Measurements from ENCODE around the gene MID1. TPM values are rescaled to one million over a fixed set of nuclear protein-coding genes. Genes with fewer than 3 reads are reported as not detected.
A peak's percentile ranks its signal among the peaks of the same experiment; 100 is the strongest.

Gene MID1, protein sequence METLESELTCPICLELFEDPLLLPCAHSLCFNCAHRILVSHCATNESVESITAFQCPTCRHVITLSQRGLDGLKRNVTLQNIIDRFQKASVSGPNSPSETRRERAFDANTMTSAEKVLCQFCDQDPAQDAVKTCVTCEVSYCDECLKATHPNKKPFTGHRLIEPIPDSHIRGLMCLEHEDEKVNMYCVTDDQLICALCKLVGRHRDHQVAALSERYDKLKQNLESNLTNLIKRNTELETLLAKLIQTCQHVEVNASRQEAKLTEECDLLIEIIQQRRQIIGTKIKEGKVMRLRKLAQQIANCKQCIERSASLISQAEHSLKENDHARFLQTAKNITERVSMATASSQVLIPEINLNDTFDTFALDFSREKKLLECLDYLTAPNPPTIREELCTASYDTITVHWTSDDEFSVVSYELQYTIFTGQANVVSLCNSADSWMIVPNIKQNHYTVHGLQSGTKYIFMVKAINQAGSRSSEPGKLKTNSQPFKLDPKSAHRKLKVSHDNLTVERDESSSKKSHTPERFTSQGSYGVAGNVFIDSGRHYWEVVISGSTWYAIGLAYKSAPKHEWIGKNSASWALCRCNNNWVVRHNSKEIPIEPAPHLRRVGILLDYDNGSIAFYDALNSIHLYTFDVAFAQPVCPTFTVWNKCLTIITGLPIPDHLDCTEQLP
- total RNA-seq, result 29.7 and 32.5 TPM in 2 replicates
- long read RNA-seq, full-length matches to known transcripts, result 31 of 129 reads
- long read RNA-seq, partial matches to known transcripts, result 76 of 129 reads
- long read RNA-seq, other reads (novel, unspliced or antisense), result 22 of 129 reads

DNA sequence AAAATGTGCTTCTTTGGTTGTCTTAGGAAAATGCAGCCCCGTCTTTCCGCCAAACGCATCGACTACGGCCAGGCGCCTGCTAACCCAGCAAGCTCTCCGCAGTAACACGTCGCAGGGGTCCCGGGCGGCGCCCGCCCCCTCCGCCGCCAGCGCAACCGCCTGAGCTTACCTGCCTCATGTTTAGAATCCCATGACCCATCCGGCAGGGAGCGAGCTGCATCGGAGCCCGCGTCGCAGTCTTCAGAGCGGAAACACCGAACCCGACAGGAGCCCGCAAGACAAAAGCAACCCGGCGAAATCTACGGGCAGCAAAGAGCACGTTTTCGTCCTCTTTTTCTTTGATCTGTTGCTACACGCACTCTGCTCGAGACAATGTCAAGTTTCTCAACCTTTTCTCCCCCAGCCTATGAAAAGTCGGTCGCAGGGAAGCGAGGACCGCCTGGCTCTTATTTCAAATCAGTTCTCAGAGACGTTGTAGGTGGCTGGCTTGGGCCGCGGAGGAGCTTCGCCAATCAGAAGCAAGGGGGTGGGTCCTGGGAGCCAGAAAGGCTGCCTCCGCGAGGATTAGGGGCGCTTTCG is at the start of gene MID1:
Gene MID1, minus strand, starts transcription at position 465 of the 579 bp plus-strand sequence. CDS start 53,038 bp downstream, outside the sequence.
- peaks cover 28% of the 10 kb centered on the region for H3K4me1 Mint-ChIP-seq (ENCODE audit: low read depth)
- H3K27ac Mint-ChIP-seq, result peak within 1 kb of the TSS; percentile 97
- H3K36me3 Mint-ChIP-seq (ENCODE audit: insufficient read depth), result no peaks in the 10 kb centered on the region

DNA sequence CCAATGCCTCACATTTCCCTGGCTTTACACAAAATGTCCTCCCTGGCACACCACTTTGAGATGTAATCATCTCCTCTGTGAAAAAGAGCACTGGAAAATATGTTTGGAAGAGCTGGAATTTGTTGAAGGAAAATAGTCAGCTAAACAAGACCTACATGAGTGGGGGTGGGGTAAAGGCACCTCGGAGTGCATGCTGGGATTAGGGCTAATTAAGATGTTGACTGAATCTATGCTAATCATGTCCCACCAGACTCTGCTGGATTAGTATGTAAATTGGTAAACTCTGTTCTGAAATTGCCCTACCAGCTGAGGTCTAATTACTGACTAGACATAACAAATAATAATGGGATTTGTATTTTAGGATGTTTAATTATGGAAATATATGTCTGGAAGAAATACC is 46.8 kb upstream of the MID1 start:
- TF ChIP-seq, protein P1, sequence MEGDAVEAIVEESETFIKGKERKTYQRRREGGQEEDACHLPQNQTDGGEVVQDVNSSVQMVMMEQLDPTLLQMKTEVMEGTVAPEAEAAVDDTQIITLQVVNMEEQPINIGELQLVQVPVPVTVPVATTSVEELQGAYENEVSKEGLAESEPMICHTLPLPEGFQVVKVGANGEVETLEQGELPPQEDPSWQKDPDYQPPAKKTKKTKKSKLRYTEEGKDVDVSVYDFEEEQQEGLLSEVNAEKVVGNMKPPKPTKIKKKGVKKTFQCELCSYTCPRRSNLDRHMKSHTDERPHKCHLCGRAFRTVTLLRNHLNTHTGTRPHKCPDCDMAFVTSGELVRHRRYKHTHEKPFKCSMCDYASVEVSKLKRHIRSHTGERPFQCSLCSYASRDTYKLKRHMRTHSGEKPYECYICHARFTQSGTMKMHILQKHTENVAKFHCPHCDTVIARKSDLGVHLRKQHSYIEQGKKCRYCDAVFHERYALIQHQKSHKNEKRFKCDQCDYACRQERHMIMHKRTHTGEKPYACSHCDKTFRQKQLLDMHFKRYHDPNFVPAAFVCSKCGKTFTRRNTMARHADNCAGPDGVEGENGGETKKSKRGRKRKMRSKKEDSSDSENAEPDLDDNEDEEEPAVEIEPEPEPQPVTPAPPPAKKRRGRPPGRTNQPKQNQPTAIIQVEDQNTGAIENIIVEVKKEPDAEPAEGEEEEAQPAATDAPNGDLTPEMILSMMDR (IDR thresholded peaks at IDR 0.05; ENCODE audit: unreplicated experiment), result no peak
- Mint-ChIP-seq H3K27ac (no peak overlapping the region), H3K27me3 (no peaks in the 10 kb centered on the region), H3K36me3 (ENCODE audit: insufficient read depth) (no peaks in the 10 kb centered on the region), H3K4me3 (ENCODE audit: low read depth) (no peak overlapping the region), H3K9me3 (ENCODE audit: low read depth) (peaks cover 24% of the 10 kb centered on the region), H3K4me1 (ENCODE audit: low read depth) (no peaks in the 10 kb centered on the region)
- DNase-seq (ENCODE audit: low spot score, unreplicated experiment), result no peak

More for the DNA sequence above, at the start of gene MID1:
- Mint-ChIP-seq H3K27me3 (no peaks in the 10 kb centered on the region), H3K4me3 (ENCODE audit: low read depth) (peak within 1 kb of the TSS; percentile 90), H3K9me3 (ENCODE audit: low read depth) (peaks cover 7% of the 10 kb centered on the region)
- DNase-seq (ENCODE audit: low spot score, unreplicated experiment), result peak; percentile 33
- TF ChIP-seq, protein P1 (IDR thresholded peaks at IDR 0.05; ENCODE audit: unreplicated experiment), result no peak

DNA sequence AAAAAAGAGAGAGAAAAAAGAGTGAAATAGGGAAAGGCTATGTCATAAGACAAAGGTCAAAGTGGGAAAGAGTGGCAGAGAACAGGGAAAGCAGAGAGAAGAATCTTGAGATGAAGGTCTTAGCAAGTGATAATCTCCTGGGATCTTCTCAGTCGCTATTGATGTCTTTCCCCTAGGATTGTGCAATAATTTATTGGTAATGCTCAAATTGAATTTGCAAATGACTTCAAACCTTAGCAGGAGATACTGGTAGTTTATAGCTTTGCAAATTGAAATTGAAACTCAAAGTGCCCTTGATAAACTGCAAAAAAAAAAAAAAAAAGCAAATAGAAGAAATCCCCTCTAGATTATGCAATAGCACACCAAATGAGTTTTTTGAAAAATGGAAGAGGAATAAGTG is 45.7 kb upstream of the MID1 start:
- no peaks in the 10 kb centered on the region for H3K36me3 Mint-ChIP-seq (ENCODE audit: insufficient read depth)
- no peaks in the 10 kb centered on the region for H3K4me1 Mint-ChIP-seq (ENCODE audit: low read depth)
- DNase-seq (ENCODE audit: low spot score, unreplicated experiment), result no peak
- H3K27me3 Mint-ChIP-seq, result no peaks in the 10 kb centered on the region
- H3K4me3 Mint-ChIP-seq (ENCODE audit: low read depth), result no peak overlapping the region
- no peak overlapping the region for H3K27ac Mint-ChIP-seq
- TF ChIP-seq, protein P1 (IDR thresholded peaks at IDR 0.05; ENCODE audit: unreplicated experiment), result no peak
- peaks cover 18% of the 10 kb centered on the region for H3K9me3 Mint-ChIP-seq (ENCODE audit: low read depth)

DNA sequence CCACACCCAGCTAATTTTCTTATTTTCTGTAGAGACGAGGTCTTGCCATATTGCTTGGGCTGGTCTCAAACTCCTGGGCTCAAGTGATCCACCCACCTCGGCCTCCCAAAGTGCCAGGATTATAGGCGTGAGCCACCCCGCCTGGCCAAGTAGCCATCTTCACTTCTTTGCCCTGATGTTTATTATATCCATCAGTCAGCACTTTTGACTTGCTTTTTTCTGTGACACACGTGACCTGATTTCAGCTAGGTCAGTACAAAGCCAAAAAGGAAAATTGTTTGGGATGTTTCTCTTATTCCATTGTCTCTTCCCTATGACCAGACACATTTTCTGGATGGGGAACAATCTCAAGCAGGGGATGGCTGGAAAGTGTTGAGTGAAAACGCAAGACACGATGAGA is 45.3 kb upstream of the MID1 start:
- DNase-seq (ENCODE audit: low spot score, unreplicated experiment), result no peak
- H3K9me3 Mint-ChIP-seq (ENCODE audit: low read depth), result peaks cover 18% of the 10 kb centered on the region

More for the DNA sequence above, 45.3 kb upstream of the MID1 start:
- TF ChIP-seq, protein P1 (IDR thresholded peaks at IDR 0.05; ENCODE audit: unreplicated experiment), result no peak
- Mint-ChIP-seq H3K36me3 (ENCODE audit: insufficient read depth) (no peaks in the 10 kb centered on the region), H3K4me3 (ENCODE audit: low read depth) (no peak overlapping the region), H3K27me3 (no peaks in the 10 kb centered on the region), H3K27ac (no peak overlapping the region), H3K4me1 (ENCODE audit: low read depth) (no peaks in the 10 kb centered on the region)
